Activated CD4-positive, alpha-beta T cell treated with anti-CD3 and anti-CD28 coated beads, Interleukin-2, amount 50 U/mL, for 1 hour (primary cell): ENCODE measurements around the gene RPN1.
"Not testable (repeated sequence)": the region's sequence is repeated elsewhere in the genome, so short reads cannot be mapped to it uniquely, and the experiment has no call there.

ENCODE experiments used
- DNase-seq: peaks from one replicate; pipeline ENCODE4 v3.0.0-alpha.2; 2020

Gene RPN1

DNA sequence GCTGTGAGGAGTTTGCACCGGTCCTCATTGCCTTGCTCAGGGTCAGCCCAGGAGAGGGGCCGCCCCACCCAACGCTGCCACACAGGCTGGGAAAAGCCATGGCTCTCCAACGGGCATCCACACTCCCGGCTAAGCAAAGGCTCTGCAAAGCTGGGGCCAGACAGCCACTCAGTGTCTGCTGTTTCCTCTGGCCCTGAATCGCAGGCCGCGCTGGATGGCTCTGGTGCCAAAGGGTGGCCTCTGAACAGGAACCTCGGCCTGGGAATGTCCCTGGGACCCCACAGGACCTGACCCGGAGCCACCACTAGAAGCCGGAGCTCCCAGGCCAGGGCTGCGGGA lies 42.9 kb downstream of the RPN1 start:
- DNase-seq: no peak

DNA sequence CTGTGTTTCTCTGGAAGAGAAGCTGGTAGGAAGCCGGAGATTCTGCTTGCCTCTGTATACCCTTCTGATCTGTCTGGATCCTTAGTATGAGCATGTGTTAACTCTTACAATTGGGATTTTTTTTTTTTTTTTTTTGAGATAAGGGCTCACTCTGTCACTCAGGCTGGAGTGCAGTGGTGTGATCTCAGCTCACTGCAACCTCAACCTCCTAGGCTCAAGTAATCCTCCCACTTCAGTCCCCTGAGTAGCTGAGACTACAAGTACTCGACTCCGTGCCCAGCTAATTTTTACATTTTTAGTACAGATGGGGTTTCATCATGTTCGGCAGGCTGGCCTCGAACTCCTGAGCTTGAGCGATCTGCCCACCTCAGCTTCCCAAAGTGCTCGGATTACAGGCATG lies 44.5 kb downstream of the RPN1 start:
- no peak for DNase-seq

DNA sequence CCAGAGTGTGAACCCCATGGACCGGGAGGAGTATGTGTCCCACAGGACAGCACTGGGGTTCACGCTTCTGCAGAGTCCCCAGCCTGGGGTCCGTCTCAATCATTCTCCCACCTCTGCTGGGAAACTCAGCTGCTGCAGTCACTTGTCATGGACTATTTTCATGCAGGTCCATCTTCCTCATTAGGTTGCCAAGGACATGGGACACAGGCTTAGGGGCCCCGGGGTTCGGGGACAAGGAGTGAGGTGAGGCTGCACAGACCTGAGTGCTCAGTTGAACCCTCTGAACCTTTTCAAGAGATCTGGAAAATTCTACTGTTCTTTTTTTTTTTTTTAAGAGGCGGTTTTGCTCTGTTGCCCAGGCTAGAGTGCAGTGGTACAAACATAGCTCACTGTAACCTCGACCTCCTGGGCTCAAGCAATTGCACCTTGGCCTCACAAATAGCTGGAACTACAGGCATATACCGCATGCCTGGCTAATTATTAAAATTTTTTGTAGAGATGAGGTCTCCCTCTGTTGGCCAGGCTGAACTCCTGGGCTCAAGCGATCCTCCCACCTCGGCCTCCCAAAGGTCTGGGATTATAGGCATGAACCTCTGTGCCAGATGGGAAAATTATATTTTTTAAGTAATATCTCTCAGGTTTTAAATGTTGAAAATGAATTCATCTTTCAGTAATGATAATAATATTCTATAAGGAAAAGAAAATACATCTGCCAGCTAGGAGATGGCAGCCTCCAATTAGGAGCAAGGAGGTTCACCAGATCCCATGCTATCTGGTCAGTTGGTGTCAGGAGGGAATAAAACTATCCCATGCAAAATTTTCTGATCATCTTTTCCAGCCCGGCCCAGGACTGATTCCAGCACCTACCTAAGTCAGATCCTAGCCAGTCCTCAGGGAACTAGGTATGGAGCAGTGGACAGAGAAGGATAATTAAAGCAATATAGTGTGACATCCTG lies 45.2 kb downstream of the RPN1 start:
- no peak for DNase-seq

DNA sequence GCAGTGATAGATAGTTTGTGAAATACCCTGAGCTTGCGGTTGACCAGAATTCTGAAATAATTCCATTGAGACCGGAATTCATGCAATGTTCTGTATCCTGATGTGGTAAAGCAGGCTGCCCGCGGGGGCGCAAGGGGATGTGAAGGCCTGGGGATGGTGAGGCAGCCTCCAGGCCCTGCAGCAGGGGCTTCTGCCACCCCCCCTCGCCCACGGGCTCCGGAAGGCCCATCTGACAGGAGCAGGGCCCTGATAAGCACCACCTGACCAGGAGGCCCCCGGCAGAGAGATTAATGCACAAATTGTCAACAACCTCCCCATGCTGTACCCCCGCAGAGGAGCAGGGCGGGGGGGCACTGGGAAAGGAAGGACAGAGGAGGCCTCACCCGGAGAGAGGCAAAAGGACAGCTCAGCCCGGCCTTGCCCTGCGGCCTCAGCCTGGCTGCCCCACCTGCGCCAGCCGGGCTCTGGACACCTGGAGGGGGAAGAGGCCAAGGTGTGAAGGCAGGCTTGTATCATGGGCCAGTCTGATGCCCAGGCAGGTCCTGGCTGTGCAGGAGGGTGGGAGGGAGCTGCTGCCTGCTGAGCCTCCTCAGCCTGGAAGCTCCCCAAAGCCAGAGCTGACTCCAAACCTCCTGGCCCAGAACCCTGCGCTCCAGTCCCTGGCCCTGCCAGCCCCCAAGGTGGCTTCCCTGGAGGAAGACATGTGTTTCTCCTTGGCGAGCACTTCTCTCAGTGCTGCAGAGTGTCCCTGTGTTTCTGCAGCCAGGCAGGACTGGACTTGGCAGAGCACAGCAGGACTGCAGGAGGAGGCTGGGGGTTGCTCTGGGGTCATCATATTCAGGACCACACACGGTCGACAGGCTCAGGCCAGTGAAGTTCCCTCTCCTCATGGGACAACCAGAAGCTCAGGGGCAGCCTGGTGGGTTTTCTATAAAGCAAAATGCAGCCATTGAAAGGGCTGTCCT lies 46.5 kb downstream of the RPN1 start:
- DNase-seq: no peak

DNA sequence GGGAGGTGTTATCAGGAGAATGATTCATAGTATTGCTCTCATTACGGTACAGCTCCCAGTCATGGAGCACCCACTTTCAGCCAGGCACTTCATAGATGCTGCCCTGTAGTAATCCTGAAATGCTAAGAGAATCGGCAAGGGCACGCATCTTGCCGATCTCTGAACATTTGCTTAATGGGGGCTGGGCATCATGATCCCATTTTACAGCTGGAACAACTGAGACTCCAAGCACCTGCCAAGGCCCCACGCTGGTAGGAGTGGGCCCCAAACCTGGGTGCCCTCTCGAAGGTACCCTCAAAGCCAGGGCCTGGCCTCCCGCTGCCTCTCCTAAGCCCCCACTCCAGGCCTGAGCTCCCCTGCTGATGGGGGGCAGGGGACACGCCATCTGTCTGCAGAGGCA lies 47.3 kb downstream of the RPN1 start:
- no peak for DNase-seq

DNA sequence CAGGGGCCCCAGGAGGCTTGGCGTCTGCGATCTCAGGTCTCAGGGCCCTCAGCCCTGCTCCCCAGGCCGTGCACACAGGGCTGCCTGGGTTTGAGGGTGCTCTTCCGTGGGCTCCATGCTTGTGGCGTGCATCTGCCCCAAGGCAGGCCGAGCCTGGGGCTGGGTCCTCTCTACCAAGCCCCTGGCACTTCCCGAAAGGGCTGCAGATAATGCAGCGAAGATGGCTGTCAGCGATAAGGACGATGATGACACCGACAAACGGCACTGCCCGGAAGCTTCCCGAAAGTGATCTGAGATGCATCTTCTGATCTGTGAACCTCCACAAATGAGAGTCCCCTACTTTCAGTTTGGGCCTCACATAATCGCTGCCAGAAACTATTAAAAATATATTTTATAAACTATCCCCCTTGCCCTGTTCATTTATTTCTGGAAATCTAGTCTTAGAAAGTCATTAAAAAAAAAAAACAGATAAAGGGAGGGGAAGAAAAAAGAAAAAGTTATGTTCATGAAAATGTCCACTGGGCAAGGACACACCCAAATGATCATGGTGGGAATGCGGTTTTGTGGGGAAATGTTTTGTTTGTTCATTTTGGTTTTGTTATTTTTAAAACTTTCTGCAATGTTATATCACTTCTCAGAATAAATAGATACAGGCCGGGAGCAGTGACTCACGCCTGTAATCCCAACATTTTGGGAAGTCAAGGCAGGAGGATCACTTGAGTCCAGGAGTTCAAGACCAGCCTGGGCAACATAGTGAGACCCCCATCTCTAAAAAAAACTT lies 51.5 kb downstream of the RPN1 start:
- DNase-seq: no peak

DNA sequence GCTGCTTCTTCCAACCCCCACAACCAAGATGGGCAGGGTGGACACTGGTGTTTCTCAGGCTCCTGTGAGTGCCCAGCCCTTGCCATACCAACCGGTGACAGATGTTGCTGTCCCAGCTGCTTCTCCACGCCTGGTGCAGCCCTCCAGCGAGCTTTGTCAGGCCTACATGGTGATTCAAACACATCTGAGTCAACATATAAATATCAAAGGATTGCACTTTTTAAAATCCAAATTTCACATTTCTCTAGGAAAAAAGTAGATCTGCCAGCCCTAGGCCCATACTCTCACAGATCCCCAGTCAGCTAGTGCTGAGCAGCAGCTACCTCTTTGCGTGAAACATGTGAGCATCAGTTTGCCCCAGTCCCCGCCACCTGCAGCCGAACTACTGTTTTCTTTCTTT lies 52.7 kb downstream of the RPN1 start:
- DNase-seq: no peak

DNA sequence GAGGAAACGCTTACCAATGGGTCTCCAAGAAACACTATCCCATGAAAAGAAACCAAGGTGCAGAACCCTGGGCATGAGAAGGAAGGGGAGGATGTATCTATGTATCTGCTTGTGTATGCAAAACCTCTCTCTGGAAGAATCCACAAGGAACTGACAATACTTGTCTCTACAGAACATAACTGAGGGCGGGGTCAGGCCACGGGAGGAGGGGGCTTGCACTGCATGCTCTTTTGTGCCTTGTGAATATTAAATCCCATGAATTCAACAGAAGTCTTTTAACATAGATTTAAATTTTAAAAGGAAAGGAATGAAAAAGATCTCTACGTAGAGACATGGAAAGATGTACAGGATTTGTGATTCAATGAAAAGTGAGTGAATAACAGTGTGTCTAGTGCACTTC lies 57.8 kb downstream of the RPN1 start:
- no peak for DNase-seq

DNA sequence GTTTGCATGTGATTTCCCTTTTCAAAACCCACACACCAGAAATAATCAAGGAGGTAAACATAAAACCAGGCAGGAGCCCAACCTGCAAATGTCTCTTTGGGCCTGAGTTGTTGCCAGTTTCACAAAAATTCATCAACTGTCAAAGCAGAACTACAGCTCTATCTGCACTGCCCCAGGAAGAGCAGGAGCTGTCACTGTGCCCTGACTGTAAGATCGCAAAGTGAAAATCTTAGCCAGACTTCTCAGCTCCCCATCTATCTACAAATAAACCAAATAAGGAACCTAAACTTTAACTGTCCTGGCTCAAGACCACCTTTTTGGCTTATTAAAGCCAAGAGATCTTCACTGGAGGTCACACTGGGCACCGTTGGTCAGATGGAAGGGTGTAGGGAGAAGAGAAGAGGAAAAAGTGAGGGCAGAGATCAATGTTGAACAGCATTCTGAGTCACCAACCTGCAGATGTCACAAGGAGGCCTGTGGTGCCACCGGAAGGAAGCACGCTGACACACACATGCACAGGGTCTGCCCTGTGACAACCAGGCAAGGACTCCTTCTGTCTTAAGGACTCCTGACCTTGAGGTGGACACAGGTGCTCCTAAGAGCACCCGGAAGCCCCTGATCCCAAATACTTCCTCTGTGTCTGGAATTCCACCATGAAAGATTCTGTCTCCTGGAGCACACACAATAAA lies 58.7 kb downstream of the RPN1 start:
- no peak for DNase-seq

DNA sequence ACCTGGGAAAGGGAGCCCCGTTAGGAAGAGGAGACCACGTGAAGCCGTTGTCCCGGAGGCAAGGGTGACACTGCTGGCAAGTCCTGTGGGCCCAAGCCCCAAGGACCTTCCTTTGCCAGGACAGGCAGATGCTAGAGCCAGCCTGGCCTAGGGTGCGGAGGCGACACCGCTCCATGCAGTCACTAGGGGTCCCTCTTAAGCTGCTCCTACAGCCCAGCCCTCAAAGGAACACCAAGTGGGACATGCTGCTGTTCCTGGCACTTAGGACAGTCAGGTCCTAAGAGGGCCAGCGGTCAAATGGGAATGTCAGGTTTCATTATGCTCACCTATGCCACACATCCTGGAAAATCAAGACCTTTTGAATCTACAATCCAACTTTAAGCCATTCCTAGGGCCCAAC lies 59.7 kb downstream of the RPN1 start:
- DNase-seq: no peak

DNA sequence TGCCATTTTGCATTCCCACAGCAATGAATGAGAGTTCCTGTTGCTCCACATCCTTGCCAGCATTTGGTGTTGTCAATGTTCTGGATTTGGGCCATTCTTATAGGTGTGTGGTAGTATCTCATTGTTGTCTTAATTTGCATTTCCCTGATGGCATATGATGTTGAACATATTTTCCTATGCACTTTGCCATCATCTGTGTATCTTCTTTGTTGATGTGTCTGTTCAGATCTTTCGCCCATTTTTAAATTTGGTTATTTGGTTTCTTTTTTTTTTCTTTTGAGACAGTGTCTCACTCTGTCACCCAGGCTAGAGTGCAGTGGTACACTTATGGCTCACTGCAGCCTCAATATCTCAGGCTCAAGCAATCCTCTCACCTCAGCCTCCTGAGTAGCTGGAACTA lies 60.6 kb downstream of the RPN1 start:
- not testable (repeated sequence) for DNase-seq

DNA sequence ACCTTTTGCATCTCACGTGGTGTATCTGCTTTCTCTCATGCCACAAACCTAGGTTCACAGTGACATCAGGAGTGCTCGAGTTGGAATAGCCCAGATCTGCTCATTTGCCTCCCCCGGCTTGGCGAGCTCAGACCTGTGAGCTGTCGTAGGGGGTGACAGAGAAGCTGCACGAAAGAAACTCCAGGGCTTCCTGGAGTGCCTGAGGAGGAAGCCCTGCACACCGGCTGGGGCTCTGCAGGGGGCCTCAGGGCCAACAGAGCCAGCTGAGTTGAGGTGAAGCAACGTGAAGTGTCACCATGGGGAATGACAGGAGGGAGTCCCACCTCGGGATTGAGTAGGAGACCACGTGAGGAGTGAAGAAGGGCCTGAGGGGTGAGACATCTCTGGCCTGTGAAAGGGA lies 62.5 kb downstream of the RPN1 start:
- DNase-seq: no peak

DNA sequence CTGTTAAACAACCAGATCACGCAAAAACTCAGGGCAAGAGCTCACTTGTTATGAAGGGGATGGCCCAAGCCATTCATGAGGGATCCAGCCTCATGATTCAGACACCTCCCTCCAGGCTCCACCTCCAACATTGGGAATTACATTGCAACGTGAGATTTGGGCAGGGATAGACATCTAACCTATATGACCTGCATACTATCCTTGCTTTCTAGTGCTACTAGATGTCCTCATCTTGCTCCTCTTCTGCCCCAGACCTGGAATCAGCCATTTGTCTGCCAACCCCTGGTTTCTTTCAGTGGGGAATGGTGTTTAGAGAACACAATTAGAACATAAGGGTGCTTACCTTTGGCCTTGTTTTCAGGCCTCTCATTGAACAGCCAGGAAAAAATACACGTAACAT lies 63.2 kb downstream of the RPN1 start:
- no peak for DNase-seq

DNA sequence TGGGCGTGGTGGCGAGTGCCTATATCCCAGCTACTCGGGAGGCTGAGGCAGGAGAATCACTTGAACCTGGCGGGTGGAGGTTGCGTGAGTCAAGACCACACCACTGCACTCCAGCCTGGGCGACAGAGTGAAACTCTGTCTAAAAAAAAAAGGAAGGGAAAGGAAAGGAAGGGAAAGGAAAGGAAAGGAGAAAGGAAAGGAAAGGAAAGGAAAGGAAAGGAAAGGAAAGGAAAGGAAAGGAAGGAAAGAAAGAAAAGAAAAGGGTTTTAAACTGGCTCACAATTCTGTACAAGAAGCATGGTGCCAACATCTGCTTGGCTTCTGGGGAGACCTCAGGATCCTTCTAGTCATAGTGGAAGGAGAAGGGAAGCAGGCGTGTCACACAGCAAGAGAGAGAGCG lies 63.7 kb downstream of the RPN1 start:
- DNase-seq: not testable (repeated sequence)

DNA sequence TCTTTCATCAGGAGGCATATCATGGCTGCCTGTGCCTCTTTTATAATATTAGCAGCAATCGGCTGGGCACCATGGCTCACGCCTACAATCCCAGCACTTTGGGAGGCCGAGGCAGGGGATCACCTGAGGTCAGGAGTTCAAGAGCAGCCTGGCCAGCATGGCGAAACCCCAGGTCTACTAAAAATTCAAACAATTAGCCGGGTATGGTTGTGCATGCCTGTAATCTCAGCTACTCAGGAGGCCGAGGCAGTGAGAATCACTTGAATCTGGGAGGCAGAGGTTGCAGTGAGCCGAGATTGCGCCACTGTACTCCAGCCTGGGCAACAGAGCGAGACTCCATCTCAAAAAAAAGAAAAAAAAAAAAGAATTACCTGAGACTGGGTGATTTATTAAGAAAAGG lies 64.2 kb downstream of the RPN1 start:
- not testable (repeated sequence) for DNase-seq

DNA sequence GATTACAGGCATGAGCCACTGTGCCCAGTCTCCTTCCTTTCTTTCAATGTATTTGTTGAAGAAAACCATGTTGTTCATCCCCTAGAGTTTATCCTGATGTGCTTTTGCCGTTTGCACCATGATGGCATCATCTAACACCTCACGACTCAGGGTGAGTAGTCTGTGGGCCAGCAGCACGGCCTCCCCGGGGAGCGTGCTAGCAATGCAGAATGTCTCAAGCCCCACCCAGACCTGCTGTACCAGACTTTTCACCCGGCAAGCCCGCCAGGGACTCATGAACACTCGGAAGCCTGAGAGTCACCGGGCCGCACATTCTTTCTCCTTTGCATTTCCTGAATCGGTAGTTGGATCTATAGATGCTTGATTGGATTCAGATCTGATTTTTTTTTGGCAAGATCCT lies 64.6 kb downstream of the RPN1 start:
- no peak for DNase-seq

DNA sequence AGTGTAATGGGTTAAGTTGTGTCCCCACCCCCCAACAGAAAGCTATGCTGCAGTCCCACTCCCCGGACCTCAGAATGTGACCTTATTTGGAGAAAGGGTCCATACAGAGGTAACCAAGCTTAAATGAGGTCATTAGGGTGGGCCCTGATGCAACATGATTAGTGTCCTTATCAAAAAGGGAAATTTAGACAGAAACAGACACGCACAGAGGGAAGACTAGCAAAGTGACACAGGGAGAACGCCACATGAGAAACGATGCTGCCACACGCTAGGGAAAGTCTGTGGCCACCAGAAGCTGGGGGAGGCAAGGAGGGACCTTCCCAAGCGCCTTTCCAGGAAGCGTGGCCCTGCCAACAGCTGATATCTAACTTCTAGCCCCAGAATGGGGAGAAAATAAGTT lies 65.4 kb downstream of the RPN1 start:
- DNase-seq: no peak

DNA sequence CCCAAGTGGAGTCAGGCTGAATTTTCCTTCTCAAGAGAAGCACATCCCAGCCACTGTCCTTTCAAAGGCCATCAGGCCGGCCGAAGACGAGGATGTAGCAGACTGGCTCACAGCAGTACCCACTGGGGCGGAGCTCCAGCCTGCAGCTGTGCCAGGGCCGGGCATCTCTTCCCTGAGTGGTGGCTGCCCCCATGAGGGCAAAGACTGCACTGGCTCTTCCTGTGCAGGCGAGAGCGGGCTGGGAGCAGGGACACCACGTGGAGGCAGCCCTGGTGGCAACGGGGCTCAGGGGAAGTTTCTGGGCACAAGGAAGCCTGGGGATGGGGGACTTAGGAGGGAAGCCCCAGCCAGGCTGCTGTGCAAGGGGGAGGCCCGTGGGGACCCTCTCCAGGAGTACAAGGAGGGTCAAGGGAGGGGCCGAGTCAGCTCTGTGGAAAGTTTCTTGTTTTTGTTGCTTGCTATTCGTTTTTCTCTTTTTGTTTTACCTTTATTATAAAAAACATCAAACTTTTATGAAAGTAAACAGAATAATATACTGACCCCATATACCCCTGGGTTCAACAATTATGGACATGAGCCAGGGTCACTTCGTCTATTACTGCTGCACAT lies 66.1 kb downstream of the RPN1 start:
- DNase-seq: peak; percentile 29

DNA sequence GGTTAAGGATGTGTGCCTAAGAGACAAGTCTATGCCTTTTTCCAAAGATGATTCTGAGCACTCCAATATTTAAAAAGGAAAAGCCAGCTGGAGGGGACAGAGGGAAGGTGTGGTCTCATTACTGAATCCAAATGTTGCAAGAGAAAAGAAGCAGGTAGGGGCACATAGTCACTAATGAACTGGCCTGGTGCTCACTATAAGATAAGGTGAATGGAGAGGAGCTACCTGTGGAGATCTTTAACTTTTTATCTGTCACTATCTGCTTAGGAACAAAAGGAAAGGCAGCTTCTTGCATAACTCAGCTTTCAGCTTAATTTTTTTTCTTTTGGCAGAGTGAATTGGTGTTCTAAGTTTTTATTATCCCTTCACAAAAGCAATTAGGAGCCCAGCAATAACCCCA lies 69.1 kb downstream of the RPN1 start:
- DNase-seq: no peak

DNA sequence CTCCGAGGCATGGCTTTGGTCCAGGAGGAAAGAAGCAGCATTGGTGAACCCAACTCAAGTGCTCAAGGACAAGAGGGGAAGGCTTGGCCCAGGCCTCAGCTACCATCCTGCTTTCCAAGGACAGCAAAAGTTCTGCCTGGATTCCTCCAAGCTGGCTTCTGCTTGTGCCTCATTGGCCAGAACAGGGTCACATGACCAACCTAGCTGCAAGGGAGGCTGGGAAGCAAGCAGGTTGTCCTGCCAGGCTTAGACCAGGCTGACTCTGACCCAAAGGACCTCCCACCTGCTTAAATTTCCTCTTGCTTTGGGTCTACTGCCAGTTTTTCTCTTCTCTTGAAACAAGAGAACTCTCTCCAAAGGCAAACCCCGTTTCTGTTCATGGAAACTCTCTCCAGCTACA lies 70.7 kb downstream of the RPN1 start:
- DNase-seq: no peak

DNA sequence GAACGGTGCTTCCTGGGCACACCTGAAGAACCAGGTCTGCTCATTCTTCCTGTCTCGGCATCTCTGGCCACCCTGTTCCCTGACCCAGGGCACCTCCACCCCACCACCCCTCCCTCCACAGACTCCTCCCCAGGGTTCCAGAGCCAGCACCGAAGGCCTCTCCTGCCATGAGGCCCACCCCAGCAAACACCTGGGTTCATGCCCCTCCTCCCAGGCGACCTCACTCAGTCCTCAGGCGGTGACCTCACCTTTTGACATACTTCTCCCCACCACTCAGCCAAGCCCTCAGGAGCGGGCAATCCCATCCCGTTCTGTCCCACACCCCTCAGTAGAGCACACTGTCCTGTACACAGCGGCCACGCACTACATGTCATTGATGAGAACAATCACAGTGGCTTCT lies 72.3 kb downstream of the RPN1 start:
- no peak for DNase-seq

DNA sequence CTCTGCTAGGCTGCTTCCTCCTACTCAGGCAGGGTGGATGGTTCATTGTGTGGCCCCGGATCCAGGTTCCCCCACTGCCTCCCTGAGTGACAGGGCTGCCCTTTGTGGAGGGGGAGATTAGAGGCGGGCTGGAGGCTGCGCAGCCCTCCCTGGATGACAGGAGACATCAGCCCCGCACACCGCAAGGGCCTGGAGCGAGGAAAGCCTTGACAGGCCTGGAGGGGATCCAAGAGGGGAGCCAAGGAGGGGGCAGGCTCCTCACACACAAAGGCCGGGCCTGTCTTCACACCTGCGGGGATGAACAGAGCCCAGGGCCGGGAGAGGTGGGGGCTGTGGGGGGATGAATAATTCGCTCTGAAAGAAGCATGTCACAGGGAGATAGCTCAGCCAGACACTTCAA lies 72.9 kb downstream of the RPN1 start:
- no peak for DNase-seq
